Subcutaneous adipose tissue (tissue), 4 donors: ENCODE measurements around the gene MALSU1. TPM values are rescaled to one million over a fixed set of nuclear protein-coding genes. Genes with fewer than 3 reads are reported as not detected.

ENCODE experiments used
- total RNA-seq, 4 donors: library from RNA; depleted of rRNA; stranded (reverse); fragments of >200 nt; gene quantifications; one replicate each; pipeline ENCODE4 v1.1.0, GENCODE V29; 2016
- TF ChIP-seq, protein P1 (sequence below): fragments of 450-650 bp; IDR thresholded peaks from one replicate; pipeline ENCODE4 v1.5.1; 2016; ENCODE audit warnings: low read depth, mild to moderate bottlenecking, control low read depth, antibody characterized with exemption, moderate library complexity

The MALSU1 gene
- total RNA-seq, 4 donors from 2014 or later: 37.6 to 52.7 (median 47.8) TPM

DNA sequence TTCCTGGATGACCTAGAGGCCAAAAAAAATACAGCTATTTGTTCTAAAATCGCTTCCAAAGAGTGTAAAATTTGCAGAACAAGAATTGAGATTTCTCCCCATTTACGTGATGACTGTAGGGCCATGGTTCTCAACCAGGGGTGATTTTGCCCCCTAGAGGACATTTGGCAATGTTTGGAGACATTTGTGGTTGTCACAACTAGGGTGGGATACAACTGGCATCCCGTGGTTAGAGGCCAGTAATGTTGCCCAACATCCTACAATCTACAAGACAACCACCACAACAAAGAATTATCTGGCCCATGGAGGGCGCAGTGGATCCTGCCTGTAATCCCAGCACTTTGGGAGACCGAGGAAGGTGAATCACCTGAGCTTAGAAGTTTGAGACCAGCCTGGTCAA, 22.8 kb upstream of the MALSU1 start:
- TF ChIP-seq, protein P1, sequence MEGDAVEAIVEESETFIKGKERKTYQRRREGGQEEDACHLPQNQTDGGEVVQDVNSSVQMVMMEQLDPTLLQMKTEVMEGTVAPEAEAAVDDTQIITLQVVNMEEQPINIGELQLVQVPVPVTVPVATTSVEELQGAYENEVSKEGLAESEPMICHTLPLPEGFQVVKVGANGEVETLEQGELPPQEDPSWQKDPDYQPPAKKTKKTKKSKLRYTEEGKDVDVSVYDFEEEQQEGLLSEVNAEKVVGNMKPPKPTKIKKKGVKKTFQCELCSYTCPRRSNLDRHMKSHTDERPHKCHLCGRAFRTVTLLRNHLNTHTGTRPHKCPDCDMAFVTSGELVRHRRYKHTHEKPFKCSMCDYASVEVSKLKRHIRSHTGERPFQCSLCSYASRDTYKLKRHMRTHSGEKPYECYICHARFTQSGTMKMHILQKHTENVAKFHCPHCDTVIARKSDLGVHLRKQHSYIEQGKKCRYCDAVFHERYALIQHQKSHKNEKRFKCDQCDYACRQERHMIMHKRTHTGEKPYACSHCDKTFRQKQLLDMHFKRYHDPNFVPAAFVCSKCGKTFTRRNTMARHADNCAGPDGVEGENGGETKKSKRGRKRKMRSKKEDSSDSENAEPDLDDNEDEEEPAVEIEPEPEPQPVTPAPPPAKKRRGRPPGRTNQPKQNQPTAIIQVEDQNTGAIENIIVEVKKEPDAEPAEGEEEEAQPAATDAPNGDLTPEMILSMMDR: no peak

DNA sequence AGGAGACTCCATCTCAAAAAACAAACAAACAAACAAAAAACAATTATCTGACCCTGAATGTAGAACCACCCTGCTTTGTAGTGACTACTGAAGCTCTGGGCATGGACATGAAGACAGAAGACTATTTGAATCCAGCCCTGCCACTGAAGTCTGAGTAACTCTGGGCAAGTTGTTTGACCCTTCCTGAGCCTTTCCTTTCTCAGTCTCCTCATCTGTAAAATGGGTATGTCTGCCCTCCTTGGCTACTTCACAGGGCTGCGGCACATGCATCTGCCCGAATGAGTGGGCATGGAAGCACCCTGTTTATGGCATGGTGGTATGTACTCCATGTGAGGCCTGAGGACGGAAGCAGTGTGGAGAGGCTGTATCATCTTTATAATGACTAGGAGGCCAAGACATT, 22.2 kb upstream of the MALSU1 start:
- TF ChIP-seq, protein P1: no peak

DNA sequence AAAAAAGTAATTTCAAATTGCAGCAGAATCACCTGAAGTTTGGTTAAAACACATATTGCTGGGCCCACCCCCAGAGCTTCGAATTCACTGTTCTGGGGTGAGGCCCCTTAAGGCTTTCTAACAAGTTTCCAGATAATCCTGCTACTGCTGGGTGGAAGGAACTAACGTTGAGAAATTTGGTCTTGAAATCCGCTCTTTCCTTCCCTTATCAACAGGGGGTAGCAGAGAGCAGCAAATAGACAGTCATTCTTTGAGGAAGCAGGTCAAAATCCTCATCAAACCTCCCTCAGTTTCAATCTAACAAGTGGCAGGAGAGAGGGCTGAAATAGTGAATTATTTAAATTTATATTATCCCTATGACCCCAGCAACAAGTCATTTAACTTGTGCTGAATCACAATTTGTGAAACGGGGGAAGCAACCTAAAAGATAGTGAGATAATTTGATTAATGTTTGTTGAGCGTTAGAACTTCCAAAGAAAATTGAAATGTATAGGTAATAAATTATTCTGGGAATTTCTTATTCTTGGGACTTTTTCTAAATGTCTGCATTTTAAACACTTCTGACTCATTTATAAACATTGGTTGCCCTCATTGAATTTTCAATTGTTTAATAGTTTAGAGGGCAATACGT, 21.7 kb upstream of the MALSU1 start:
- TF ChIP-seq, protein P1: no peak

DNA sequence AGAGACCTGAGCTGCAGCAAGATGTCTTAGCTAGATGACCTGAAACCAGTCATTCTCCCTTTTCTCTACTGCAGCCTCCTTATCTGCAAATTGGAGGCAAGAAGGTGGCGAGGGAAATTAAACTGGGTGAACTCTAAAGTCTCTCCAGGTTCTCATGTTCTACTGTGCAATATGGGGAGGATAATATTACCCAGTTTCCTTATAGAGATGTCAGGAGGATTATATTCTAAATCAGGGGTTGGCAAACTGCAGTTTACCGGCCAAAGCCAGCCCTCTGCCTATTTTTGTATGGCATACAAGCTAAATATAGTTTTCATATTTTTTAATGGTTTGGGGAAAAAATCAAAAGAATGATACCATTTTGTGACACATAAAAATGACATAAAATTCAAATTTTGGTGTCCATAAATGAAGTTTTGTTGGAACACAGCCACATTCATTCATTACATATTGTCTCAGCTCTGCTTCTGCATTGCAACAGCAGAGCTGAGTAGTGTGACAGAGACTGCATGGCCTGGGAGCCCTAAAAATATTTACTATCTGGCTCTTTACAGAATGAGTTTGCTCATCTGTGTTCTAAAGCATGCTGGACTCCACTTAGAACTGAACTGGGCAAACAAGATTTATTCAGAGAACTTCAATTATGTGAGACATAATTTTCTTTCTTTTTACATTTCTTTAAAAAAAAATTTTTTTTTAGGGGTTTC, 19.2 kb upstream of the MALSU1 start:
- TF ChIP-seq, protein P1: no peak

DNA sequence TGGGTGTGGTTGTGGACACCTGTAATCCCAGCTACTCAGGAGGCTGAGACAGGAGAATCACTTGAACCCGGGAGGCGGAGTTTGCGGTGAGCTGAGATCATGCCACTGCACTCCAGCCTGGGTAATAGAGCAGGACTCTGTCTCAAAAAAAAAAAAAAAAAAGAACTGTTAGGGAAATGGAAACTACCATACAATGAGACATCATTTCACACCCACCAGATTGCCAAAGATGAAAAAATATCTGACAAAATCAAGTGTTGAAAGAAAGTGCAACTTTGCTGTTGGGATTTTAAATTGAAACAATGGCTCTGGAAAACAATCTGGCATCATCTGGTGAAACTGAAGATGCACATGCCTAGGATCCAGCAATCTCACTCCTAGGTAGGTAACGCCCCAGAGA, 16.1 kb upstream of the MALSU1 start:
- TF ChIP-seq, protein P1: no peak

DNA sequence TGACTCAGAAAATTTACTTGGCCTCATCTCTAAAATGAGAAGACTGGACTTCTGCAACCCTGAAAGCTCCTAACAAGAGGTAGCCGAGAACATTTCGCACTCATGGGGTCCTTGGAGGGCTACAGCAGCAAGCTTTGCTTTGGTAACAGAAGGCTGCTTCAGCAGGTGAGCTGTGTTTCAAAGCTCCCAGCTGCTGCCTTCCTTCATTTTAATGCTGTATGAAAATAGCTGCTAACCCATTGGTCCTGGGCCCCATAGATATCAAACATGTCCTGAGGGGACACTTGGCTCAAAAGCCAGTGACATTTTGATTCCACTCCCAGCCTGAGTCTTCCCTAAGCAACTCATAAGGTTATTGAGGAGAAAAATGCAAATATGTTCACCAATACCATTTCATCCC, 14.3 kb upstream of the MALSU1 start:
- TF ChIP-seq, protein P1: no peak
